H9 (cell line): ENCODE data around the gene CHGA. TPM values are rescaled to one million over a fixed set of nuclear protein-coding genes. Genes with fewer than 3 reads are reported as not detected.

Experiments
- DNase-seq: peaks from one replicate; pipeline ENCODE4 v3.0.0-alpha.2; 2017
- H2AFZ ChIP-seq: one replicate; pipeline ENCODE4 v1.6.1; 2013; ENCODE audit warnings: mild to moderate bottlenecking, low read length, control low read depth, moderate library complexity
- H2AK5ac ChIP-seq: 2 replicates; pipeline ENCODE4 v1.6.1; 2013; ENCODE audit warnings: low read length, control low read depth, mixed read lengths; ENCODE audit not compliant: insufficient read length
- H2BK120ac ChIP-seq: one replicate; pipeline ENCODE4 v1.6.1; 2013; ENCODE audit warnings: low read depth, mild to moderate bottlenecking, low read length, control low read depth, inconsistent platforms; ENCODE audit not compliant: poor library complexity, severe bottlenecking
- H2BK12ac ChIP-seq: 2 replicates; pipeline ENCODE4 v1.6.1; 2013; ENCODE audit warnings: low read length, control low read depth, mixed read lengths, low read depth; ENCODE audit not compliant: insufficient read length
- H2BK15ac ChIP-seq: 2 replicates; pipeline ENCODE4 v1.6.1; 2013; ENCODE audit warnings: low read depth, low read length, control low read depth
- H2BK20ac ChIP-seq: one replicate; pipeline ENCODE4 v1.6.1; 2013; ENCODE audit warnings: low read depth, mild to moderate bottlenecking, low read length, control low read depth, inconsistent platforms; ENCODE audit not compliant: poor library complexity, severe bottlenecking
- H2BK5ac ChIP-seq: 2 replicates; pipeline ENCODE4 v1.6.1; 2013; ENCODE audit warnings: low read length, control low read depth, mixed read lengths; ENCODE audit not compliant: insufficient read length
- H3K14ac ChIP-seq: 2 replicates; pipeline ENCODE4 v1.6.1; 2013; ENCODE audit warnings: low read length, control low read depth; ENCODE audit not compliant: insufficient read depth
- H3K18ac ChIP-seq: 2 replicates; pipeline ENCODE4 v1.6.1; 2013; ENCODE audit warnings: low read depth, mild to moderate bottlenecking, mixed read lengths, low read length, control low read depth; ENCODE audit not compliant: insufficient read length
- H3K23ac ChIP-seq: 2 replicates; pipeline ENCODE4 v1.6.1; 2013; ENCODE audit warnings: low read length, control low read depth, mixed read lengths, low read depth; ENCODE audit not compliant: insufficient read length
- H3K23me2 ChIP-seq: 2 replicates; pipeline ENCODE4 v1.6.1; 2013; ENCODE audit warnings: low read depth, mild to moderate bottlenecking, mixed read lengths, low read length, control low read depth; ENCODE audit not compliant: insufficient read length, poor library complexity, severe bottlenecking
- H3K27ac ChIP-seq: 2 replicates; pipeline ENCODE4 v1.5.1; 2013; ENCODE audit warnings: low read length, control low read depth, mixed read lengths, low read depth; ENCODE audit not compliant: insufficient read length
- H3K27me3 ChIP-seq: 2 replicates; pipeline ENCODE4 v1.6.1; 2013; ENCODE audit warnings: low read length, control low read depth, inconsistent platforms; ENCODE audit not compliant: insufficient read depth
- H3K4ac ChIP-seq: 2 replicates; pipeline ENCODE4 v1.6.1; 2013; ENCODE audit warnings: low read depth, mild to moderate bottlenecking, control low read depth, inconsistent platforms, low read length, moderate library complexity
- H3K4me1 ChIP-seq: 2 replicates; pipeline ENCODE4 v1.6.1; 2013; ENCODE audit warnings: low read length, control low read depth, inconsistent platforms; ENCODE audit not compliant: insufficient read depth
- H3K4me2 ChIP-seq: 2 replicates; pipeline ENCODE4 v1.6.1; 2013; ENCODE audit warnings: low read length, control low read depth, mixed read lengths; ENCODE audit not compliant: insufficient read length, insufficient read depth
- H3K56ac ChIP-seq: 2 replicates; pipeline ENCODE4 v1.6.1; 2013; ENCODE audit warnings: low read depth, mild to moderate bottlenecking, mixed read lengths, low read length, control low read depth; ENCODE audit not compliant: insufficient read length
- H3K79me1 ChIP-seq: 2 replicates; pipeline ENCODE4 v1.6.1; 2013; ENCODE audit warnings: low read depth, mild to moderate bottlenecking, moderate library complexity, low read length, control low read depth, inconsistent platforms; ENCODE audit not compliant: insufficient read depth, poor library complexity, severe bottlenecking
- H3K79me2 ChIP-seq: 2 replicates; pipeline ENCODE4 v1.6.1; 2013; ENCODE audit warnings: low read length, control low read depth, inconsistent platforms; ENCODE audit not compliant: insufficient read depth
- H3K9ac ChIP-seq: 2 replicates; pipeline ENCODE4 v1.6.1; 2013; ENCODE audit warnings: low read length, control low read depth, mixed read lengths; ENCODE audit not compliant: insufficient read length; ENCODE audit errors: extremely low read depth
- H3K9me3 ChIP-seq: one replicate; pipeline ENCODE4 v1.6.1; 2013; ENCODE audit warnings: low read depth, low read length, inconsistent platforms; ENCODE audit not compliant: control insufficient read depth
- H3T11ph ChIP-seq: one replicate; pipeline ENCODE4 v1.6.1; 2013; ENCODE audit warnings: mild to moderate bottlenecking, low read length, control low read depth, inconsistent platforms
- H4K20me1 ChIP-seq: one replicate; pipeline ENCODE4 v1.6.1; 2013; ENCODE audit not compliant: control insufficient read depth, insufficient read length, insufficient read depth
- H4K5ac ChIP-seq: 2 replicates; pipeline ENCODE4 v1.6.1; 2013; ENCODE audit warnings: low read depth, mild to moderate bottlenecking, mixed read lengths, low read length, control low read depth; ENCODE audit not compliant: insufficient read length
- H4K8ac ChIP-seq: replicated peaks from 2 replicates; pipeline ENCODE4 v1.6.1; 2013; ENCODE audit warnings: low read length, control low read depth, mixed read lengths, low read depth; ENCODE audit not compliant: insufficient read length
- H4K91ac ChIP-seq: 2 replicates; pipeline ENCODE4 v1.6.1; 2013; ENCODE audit warnings: low read depth, mild to moderate bottlenecking, moderate library complexity, mixed read lengths, low read length, control low read depth; ENCODE audit not compliant: insufficient read length
- H3K27ac Mint-ChIP-seq, 3 experiments: 2 replicates in 2 of 3; 3 replicates in 1 of 3; pipeline ENCODE4 v1.8.0; 2020 to 2021; ENCODE audit warnings: mixed read lengths in 3 of 3, mild to moderate bottlenecking in 1 of 3, moderate library complexity in 1 of 3
- H3K27me3 Mint-ChIP-seq: 2 replicates; pipeline ENCODE4 v1.8.0; 2021; ENCODE audit warnings: low read depth, mild to moderate bottlenecking, moderate library complexity, mixed read lengths
- H3K36me3 Mint-ChIP-seq, 3 experiments: 2 replicates in 2 of 3; 3 replicates in 1 of 3; pipeline ENCODE4 v1.8.0; 2020 to 2021; ENCODE audit warnings: low read depth in 3 of 3, mixed read lengths in 3 of 3; ENCODE audit not compliant: insufficient read depth in 1 of 3
- H3K4me1 Mint-ChIP-seq, 2 experiments: 2 replicates each; pipeline ENCODE4 v1.8.0; 2020; ENCODE audit warnings: mixed read lengths in 2 of 2
- H3K4me3 Mint-ChIP-seq, 2 experiments: 2 replicates in 1 of 2; 3 replicates in 1 of 2; pipeline ENCODE4 v1.8.0; 2020 to 2021; ENCODE audit warnings: mild to moderate bottlenecking in 2 of 2, mixed read lengths in 2 of 2, moderate library complexity in 1 of 2
- H3K9me3 Mint-ChIP-seq, 2 experiments: 2 replicates in 1 of 2; 3 replicates in 1 of 2; pipeline ENCODE4 v1.8.0; 2020; ENCODE audit warnings: mild to moderate bottlenecking in 2 of 2, mixed read lengths in 2 of 2, moderate library complexity in 1 of 2
- CTCF ChIP-seq: fragments of 200-600 bp; sonication (generic); conservative IDR thresholded peaks from 3 replicates; pipeline ENCODE4 v1.8.0; 2021; ENCODE audit warnings: antibody characterized with exemption, mild to moderate bottlenecking
- WGBS: extraction: QIAGEN DNeasy Blood & Tissue Kit; methylation state at CpG from one replicate; pipeline ENCODE4 v1.1.7; 2013; ENCODE audit warnings: missing lambda C conversion rate, low lambda C conversion rate, mixed read lengths; ENCODE audit not compliant: insufficient read length; ENCODE audit errors: extremely low coverage; 5-methylcytosine and 5-hydroxymethylcytosine counted together
- total RNA-seq: library from RNA; stranded (reverse); gene quantifications from 2 replicates; pipeline ENCODE4 v1.2.1, GENCODE V29; 2021

The CHGA gene
- total RNA-seq, 1 experiment from 2014 or later, result 6.7 TPM

- no peak overlapping the region for H3K4ac ChIP-seq
- no peak overlapping the region for H2AK5ac ChIP-seq
- H2BK5ac ChIP-seq, result no peak overlapping the region
- no peak overlapping the region for H4K91ac ChIP-seq
- no peak for DNase-seq
- H3K9ac ChIP-seq, result no peak overlapping the region
- H3K27me3 ChIP-seq, result no peaks in the 10 kb centered on the region; the same call in 1 of the 2 replicates
- H4K5ac ChIP-seq, result no peak overlapping the region
- no peak overlapping the region for H2BK12ac ChIP-seq
- no peaks in the 10 kb centered on the region for H3K36me3 Mint-ChIP-seq
- H3K9me3 Mint-ChIP-seq, result no peaks in the 10 kb centered on the region
- no peaks in the 10 kb centered on the region for H3K79me2 ChIP-seq
- TF ChIP-seq CTCF, result no peak
- H2BK15ac ChIP-seq, result no peak overlapping the region
- H4K20me1 ChIP-seq, result no peaks in the 10 kb centered on the region
- no CpG with 5 or more reads among the region's 15 CpGs for WGBS
- no peak overlapping the region for H3K23ac ChIP-seq
- no peak overlapping the region for H3K4me3 Mint-ChIP-seq
- H3K14ac ChIP-seq, result no peak overlapping the region
- no peak overlapping the region for H2BK20ac ChIP-seq
- no peak overlapping the region for H3K56ac ChIP-seq
- no peaks in the 10 kb centered on the region for H3K9me3 ChIP-seq
- no peak overlapping the region for H4K8ac ChIP-seq
- H3K4me1 Mint-ChIP-seq, result peaks cover 21 to 23% of the 10 kb centered on the region in 2 experiments
- no peaks in the 10 kb centered on the region for H3K4me1 ChIP-seq
- H3K23me2 ChIP-seq, result peaks cover 10% of the 10 kb centered on the region
- no peak overlapping the region for H3K27ac Mint-ChIP-seq
- H3K18ac ChIP-seq, result no peak overlapping the region
- H3K4me2 ChIP-seq, result no peak overlapping the region
- no peak overlapping the region for H3K27ac ChIP-seq
- H3T11ph ChIP-seq, result no peak overlapping the region
- no peak overlapping the region for H2AFZ ChIP-seq
- H3K27me3 Mint-ChIP-seq, result peaks cover 77% of the 10 kb centered on the region
- H2BK120ac ChIP-seq, result no peak overlapping the region
- no peaks in the 10 kb centered on the region for H3K79me1 ChIP-seq
Measured at GRCh38 chr14:92920001-92920400, 2.9 kb upstream of the CHGA start.
